Activated CD8-positive, alpha-beta memory T cell treated with anti-CD3 and anti-CD28 coated beads for 4 hours (primary cell): ENCODE results near the gene PLIN5.

Experiments used
- DNase-seq, 2 donors: peaks; one replicate each; pipeline ENCODE4 v3.0.0-alpha.2; 2020; ENCODE audit warnings: low read depth in 2 of 2

PLIN5 gene

GRCh38 chr19:4504891-4505569 lies 30.0 kb downstream of the PLIN5 start:
- no peak for DNase-seq

- DNase-seq = no peak
These were observed 30.7 kb downstream of the PLIN5 start for GRCh38 chr19:4504297-4504701.

- DNase-seq = no peak
These were observed 31.2 kb downstream of the PLIN5 start for GRCh38 chr19:4503825-4504170.

GRCh38 chr19:4503132-4503824 lies 31.7 kb downstream of the PLIN5 start:
- no peak for DNase-seq

- no peak for DNase-seq
These were observed 32.5 kb downstream of the PLIN5 start for GRCh38 chr19:4502282-4503131.

GRCh38 chr19:4501691-4502090 lies 33.3 kb downstream of the PLIN5 start:
- no peak for DNase-seq

- no peak for DNase-seq
These were observed 34.0 kb downstream of the PLIN5 start for GRCh38 chr19:4500841-4501591.

GRCh38 chr19:4499855-4500254 lies 35.2 kb downstream of the PLIN5 start:
- DNase-seq = no peak

- no peak for DNase-seq
These were observed 35.7 kb downstream of the PLIN5 start for GRCh38 chr19:4499318-4499717.

GRCh38 chr19:4498694-4499093 lies 36.3 kb downstream of the PLIN5 start:
- no peak for DNase-seq

GRCh38 chr19:4497770-4498389 lies 37.1 kb downstream of the PLIN5 start:
- DNase-seq = no peak

GRCh38 chr19:4496304-4496703 lies 38.7 kb downstream of the PLIN5 start:
- no peak for DNase-seq

GRCh38 chr19:4495471-4495870 lies 39.6 kb downstream of the PLIN5 start:
- no peak for DNase-seq

- no peak for DNase-seq
These were observed 40.3 kb downstream of the PLIN5 start for GRCh38 chr19:4494691-4495064.

- DNase-seq = no peak
These were observed 40.9 kb downstream of the PLIN5 start for GRCh38 chr19:4493929-4494690.

GRCh38 chr19:4493104-4493928 lies 41.7 kb downstream of the PLIN5 start:
- no peak for DNase-seq

GRCh38 chr19:4492337-4493103 lies 42.5 kb downstream of the PLIN5 start:
- no peak for DNase-seq

- DNase-seq = no peak
These were observed 43.6 kb downstream of the PLIN5 start for GRCh38 chr19:4491446-4491845.

GRCh38 chr19:4488496-4488895 lies 46.5 kb downstream of the PLIN5 start:
- DNase-seq = no peak
